Myocyte (in vitro differentiated cells): Measurements from ENCODE around the gene SPPL3. TPM values are rescaled to one million over a fixed set of nuclear protein-coding genes. Genes with fewer than 3 reads are reported as not detected.
A peak's percentile ranks its signal among the peaks of the same experiment; 100 is the strongest.
"Not testable (repeated sequence)": the region's sequence is repeated elsewhere in the genome, so short reads cannot be mapped to it uniquely, and the experiment has no call there.

Experiments
- DNase-seq: peaks from one replicate; pipeline ENCODE4 v3.0.0-alpha.2; 2012; ENCODE audit warnings: low read depth
- total RNA-seq: library from RNA; depleted of rRNA; stranded (reverse); fragments of >200 nt; gene quantifications from 2 replicates; pipeline ENCODE4 v1.2.3, GENCODE V29; 2014

SPPL3 gene
- total RNA-seq, 1 donor from 2014 or later, result 12.2 TPM

GRCh38 chr12:120844768-120845449, 59.2 kb downstream of the SPPL3 start:
- no peak for DNase-seq

- DNase-seq, result no peak
These were observed 59.9 kb downstream of the SPPL3 start for GRCh38 chr12:120844297-120844696.

GRCh38 chr12:120843472-120843871, 60.7 kb downstream of the SPPL3 start:
- no peak for DNase-seq

GRCh38 chr12:120842595-120842994, 61.6 kb downstream of the SPPL3 start:
- DNase-seq, result no peak

GRCh38 chr12:120841525-120841924, 62.6 kb downstream of the SPPL3 start:
- DNase-seq, result no peak

GRCh38 chr12:120839503-120839902, 64.7 kb downstream of the SPPL3 start:
- DNase-seq, result no peak

- not testable (repeated sequence) for DNase-seq
These were observed 65.4 kb downstream of the SPPL3 start for GRCh38 chr12:120838629-120839383.

GRCh38 chr12:120836114-120836684, 68.0 kb downstream of the SPPL3 start:
- DNase-seq, result no peak

GRCh38 chr12:120835657-120836056, 68.5 kb downstream of the SPPL3 start:
- DNase-seq, result peak; percentile 17

- no peak for DNase-seq
These were observed 68.9 kb downstream of the SPPL3 start for GRCh38 chr12:120835304-120835612.

GRCh38 chr12:120834489-120835303, 69.5 kb downstream of the SPPL3 start:
- DNase-seq, result no peak

GRCh38 chr12:120833849-120834248, 70.3 kb downstream of the SPPL3 start:
- DNase-seq, result no peak

GRCh38 chr12:120832737-120833136, 71.4 kb downstream of the SPPL3 start:
- no peak for DNase-seq

- DNase-seq, result peak; percentile 28
These were observed 72.4 kb downstream of the SPPL3 start for GRCh38 chr12:120831648-120832267.

- no peak for DNase-seq
These were observed 73.2 kb downstream of the SPPL3 start for GRCh38 chr12:120830966-120831365.

- DNase-seq, result no peak
These were observed 73.9 kb downstream of the SPPL3 start for GRCh38 chr12:120830052-120830940.

- no peak for DNase-seq
These were observed 77.8 kb downstream of the SPPL3 start for GRCh38 chr12:120826335-120826734.

GRCh38 chr12:120825337-120825736, 78.8 kb downstream of the SPPL3 start:
- DNase-seq, result no peak

- DNase-seq, result no peak
These were observed 81.2 kb downstream of the SPPL3 start for GRCh38 chr12:120822832-120823503.

- DNase-seq, result no peak
These were observed 82.3 kb downstream of the SPPL3 start for GRCh38 chr12:120821878-120822277.
